ENCODE data around the gene WNT10A.
A peak's percentile ranks its signal among the peaks of the same experiment; 100 is the strongest.

WNT10A gene

GRCh38 chr2:218878486-218878885 lies 2.2 kb upstream of the WNT10A start:
- no peak for DNase-seq

- no peak for DNase-seq
These were observed 1.5 kb upstream of the WNT10A start for GRCh38 chr2:218878926-218879761.

- no peak for DNase-seq
These were observed 913 bp upstream of the WNT10A start for GRCh38 chr2:218879776-218880101.

- no peak for DNase-seq
These were observed 375 bp downstream of the WNT10A start for GRCh38 chr2:218880859-218881594.

- no peak for DNase-seq
These were observed 1.2 kb downstream of the WNT10A start for GRCh38 chr2:218881744-218882460.

GRCh38 chr2:218882461-218882816 lies 1.8 kb downstream of the WNT10A start:
- DNase-seq: peak in 2 of 3 donors; percentile 31 to 49

- peak; percentile 51 to 67 (median 63) for DNase-seq
These were observed 2.3 kb downstream of the WNT10A start for GRCh38 chr2:218882866-218883366.

- DNase-seq: peak in 2 of 3 donors; percentile 26 to 62
These were observed 3.1 kb downstream of the WNT10A start for GRCh38 chr2:218883491-218884490.

GRCh38 chr2:218884519-218884918 lies 3.9 kb downstream of the WNT10A start:
- no peak for DNase-seq

- no peak for DNase-seq
These were observed 5.6 kb downstream of the WNT10A start for GRCh38 chr2:218885981-218886947.

- no peak for DNase-seq
These were observed 6.4 kb downstream of the WNT10A start for GRCh38 chr2:218887079-218887478.

- no peak for DNase-seq
These were observed 7.7 kb downstream of the WNT10A start for GRCh38 chr2:218888341-218888740.

- no peak for DNase-seq
These were observed 9.3 kb downstream of the WNT10A start for GRCh38 chr2:218889937-218890336.

GRCh38 chr2:218890369-218890768 lies 9.7 kb downstream of the WNT10A start:
- no peak for DNase-seq

- DNase-seq: no peak
These were observed 10.9 kb downstream of the WNT10A start for GRCh38 chr2:218891275-218892135.

- DNase-seq: peak; percentile 50 to 75 (median 59)
These were observed 12.2 kb downstream of the WNT10A start for GRCh38 chr2:218892693-218893348.

- DNase-seq: no peak
These were observed 12.9 kb downstream of the WNT10A start for GRCh38 chr2:218893349-218894150.

- no peak for DNase-seq
These were observed 13.7 kb downstream of the WNT10A start for GRCh38 chr2:218894151-218894879.
